ENCODE data around the gene TOP3A. TPM values are rescaled to one million over a fixed set of nuclear protein-coding genes. Genes with fewer than 3 reads are reported as not detected.

TOP3A gene
- total RNA-seq, 1 donor from 2014 or later, result 59.0 TPM

DNA sequence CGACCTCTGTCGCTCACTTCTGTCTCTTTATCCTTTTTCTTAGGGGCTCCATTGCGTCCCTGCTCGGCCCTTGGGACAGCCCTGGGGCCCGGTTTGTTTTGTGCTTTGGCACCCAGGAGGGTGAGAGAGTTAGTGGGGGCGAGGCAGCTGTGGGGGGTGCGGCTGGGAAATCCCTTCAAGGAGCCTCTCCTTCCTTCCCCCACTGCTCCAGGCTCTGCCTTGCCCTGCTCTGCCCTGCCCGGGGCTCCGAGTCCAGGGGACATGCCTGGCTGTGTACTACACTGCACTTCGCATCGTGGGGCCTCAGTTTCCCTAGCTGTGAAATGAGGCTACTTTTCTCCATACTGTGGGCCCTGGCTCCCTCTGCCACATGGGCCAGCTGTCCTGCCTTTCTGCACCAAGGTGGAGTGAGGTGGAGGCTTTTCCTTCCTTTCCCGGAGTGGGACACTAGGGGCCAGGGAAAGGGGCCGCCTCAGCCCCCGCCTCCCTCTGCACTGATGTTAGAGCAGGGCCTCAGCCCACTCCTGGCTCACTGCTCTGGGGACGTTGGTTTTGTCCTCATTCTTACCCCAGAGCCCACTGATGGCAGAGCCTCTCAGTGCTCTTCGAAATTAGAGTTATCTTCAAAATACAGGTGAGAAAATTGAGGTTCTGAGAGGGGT, 88.4 kb downstream of the TOP3A start:
- DNase-seq (ENCODE audit: low spot score in 2 of 2, unreplicated experiment in 2 of 2), result no peak
- H3K27ac Mint-ChIP-seq, result peak overlapping the region; percentile 81
- H3K36me3 Mint-ChIP-seq, result no peaks in the 10 kb centered on the region
- TF ChIP-seq CTCF (IDR thresholded peaks at IDR 0.05; ENCODE audit: unreplicated experiment), result no peak
- H3K4me1 Mint-ChIP-seq, result peaks cover 25% of the 10 kb centered on the region
- no peaks in the 10 kb centered on the region for H3K27me3 Mint-ChIP-seq (ENCODE audit: low read depth)
- peak overlapping the region; percentile 86 for H3K4me3 Mint-ChIP-seq
- no peaks in the 10 kb centered on the region for H3K9me3 Mint-ChIP-seq

DNA sequence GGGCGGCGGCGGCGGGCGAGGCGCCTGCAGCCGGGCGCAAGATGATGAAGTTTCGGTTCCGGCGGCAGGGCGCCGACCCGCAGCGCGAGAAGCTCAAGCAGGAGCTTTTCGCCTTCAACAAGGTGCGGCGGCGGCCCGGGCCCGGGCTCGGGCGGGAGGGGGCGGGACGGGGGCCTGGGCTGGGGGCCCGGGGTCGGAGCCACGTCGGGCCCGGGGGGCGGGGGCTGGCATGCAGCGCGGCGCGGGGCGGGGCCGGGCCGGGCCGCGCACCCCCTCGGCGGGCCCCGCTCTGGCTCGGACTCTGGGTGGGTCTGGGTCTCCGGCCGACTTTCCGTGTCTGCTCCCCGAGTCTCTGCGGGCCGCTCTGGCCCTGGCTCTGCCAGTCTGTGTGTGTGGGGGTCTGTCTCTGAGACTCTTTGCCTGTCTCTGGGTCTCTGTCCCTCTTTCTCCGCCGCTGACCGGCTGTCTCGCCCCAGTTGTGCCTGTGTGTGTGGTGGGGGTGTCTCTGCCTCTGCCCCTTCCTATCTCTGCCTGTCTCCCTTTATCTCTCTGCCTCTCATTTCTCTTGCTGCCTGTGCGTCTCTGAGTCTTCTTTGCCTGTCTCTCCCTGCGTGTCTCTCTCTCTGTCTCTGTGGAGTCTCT, 89.0 kb downstream of the TOP3A start:
- no peak for DNase-seq (ENCODE audit: low spot score in 2 of 2, unreplicated experiment in 2 of 2)
- Mint-ChIP-seq H3K4me3 (peak overlapping the region; percentile 86), H3K4me1 (peaks cover 23% of the 10 kb centered on the region), H3K27ac (peak overlapping the region; percentile 81), H3K9me3 (no peaks in the 10 kb centered on the region), H3K36me3 (no peaks in the 10 kb centered on the region), H3K27me3 (ENCODE audit: low read depth) (no peaks in the 10 kb centered on the region)
- TF ChIP-seq CTCF (IDR thresholded peaks at IDR 0.05; ENCODE audit: unreplicated experiment), result no peak

DNA sequence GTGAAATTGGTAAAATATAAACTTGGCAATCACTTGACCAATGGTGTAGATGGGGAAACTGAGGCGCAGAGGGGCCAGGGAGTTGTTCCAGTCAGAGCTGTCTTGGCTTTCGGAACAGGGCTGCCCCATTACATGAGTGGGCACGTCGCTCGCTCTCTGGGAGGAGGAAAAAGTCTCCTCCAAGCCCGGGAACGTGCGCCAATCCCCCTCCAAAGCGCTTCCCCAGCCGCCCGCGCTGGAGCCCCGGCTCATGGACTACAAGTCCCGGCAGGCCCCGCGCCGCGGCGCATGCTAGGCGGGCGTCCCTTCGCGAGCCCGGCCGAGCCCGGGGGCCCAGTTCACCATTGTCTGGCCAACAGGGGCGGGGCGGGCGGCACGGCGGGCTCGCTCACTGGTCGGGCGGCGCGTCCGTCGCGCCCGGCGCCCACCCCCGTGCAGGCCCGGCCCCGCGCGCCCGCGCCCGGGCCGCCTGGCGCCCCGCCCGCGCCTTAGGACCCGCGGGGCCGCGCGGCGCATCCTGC, 89.6 kb downstream of the TOP3A start, which contains the start of gene LLGL1:
Gene LLGL1 (plus strand): TSS at position 515 of the 521 bp plus-strand sequence. CDS start 48 bp downstream, outside the sequence.
- peaks cover 23% of the 10 kb centered on the region for H3K4me1 Mint-ChIP-seq
- no peaks in the 10 kb centered on the region for H3K27me3 Mint-ChIP-seq (ENCODE audit: low read depth)
- TF ChIP-seq CTCF (IDR thresholded peaks at IDR 0.05; ENCODE audit: unreplicated experiment), result no peak
- H3K27ac Mint-ChIP-seq, result peak within 1 kb of the TSS; percentile 97
- H3K9me3 Mint-ChIP-seq, result no peaks in the 10 kb centered on the region
- no peaks in the 10 kb centered on the region for H3K36me3 Mint-ChIP-seq
- peak within 1 kb of the TSS; percentile 86 for H3K4me3 Mint-ChIP-seq
- DNase-seq (ENCODE audit: low spot score in 2 of 2, unreplicated experiment in 2 of 2), result peak; percentile 98 to 99

GRCh38 chr17:18224387-18225120, 90.2 kb downstream of the TOP3A start:
- TF ChIP-seq CTCF (IDR thresholded peaks at IDR 0.05; ENCODE audit: unreplicated experiment), result no peak
- H3K36me3 Mint-ChIP-seq, result no peaks in the 10 kb centered on the region
- H3K4me1 Mint-ChIP-seq, result peaks cover 23% of the 10 kb centered on the region
- H3K9me3 Mint-ChIP-seq, result no peaks in the 10 kb centered on the region
- H3K4me3 Mint-ChIP-seq, result peak overlapping the region; percentile 78
- peak overlapping the region; percentile 97 for H3K27ac Mint-ChIP-seq
- DNase-seq (ENCODE audit: low spot score in 2 of 2, unreplicated experiment in 2 of 2), result no peak
- no peaks in the 10 kb centered on the region for H3K27me3 Mint-ChIP-seq (ENCODE audit: low read depth)

DNA sequence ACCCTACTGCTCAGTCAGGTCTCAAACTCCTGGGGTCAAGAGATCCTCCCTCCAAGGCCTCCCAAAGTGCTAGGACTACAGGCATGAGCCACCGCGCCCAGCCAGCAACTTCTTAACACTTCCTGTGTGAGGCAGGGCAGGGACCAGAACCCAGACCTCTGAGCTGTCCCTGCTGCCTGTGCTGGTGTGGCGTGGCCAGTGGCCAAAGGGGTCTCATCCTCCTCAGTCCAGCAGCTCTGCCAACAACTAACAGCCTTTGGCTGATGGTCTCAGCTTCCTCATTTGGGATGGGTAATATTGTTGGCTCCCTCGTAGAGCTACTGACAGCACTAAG, 90.8 kb downstream of the TOP3A start:
- Mint-ChIP-seq H3K27ac (peak overlapping the region; percentile 97), H3K27me3 (ENCODE audit: low read depth) (no peaks in the 10 kb centered on the region), H3K36me3 (no peaks in the 10 kb centered on the region), H3K9me3 (no peaks in the 10 kb centered on the region), H3K4me1 (peaks cover 25% of the 10 kb centered on the region), H3K4me3 (no peak overlapping the region)
- no peak for TF ChIP-seq CTCF (IDR thresholded peaks at IDR 0.05; ENCODE audit: unreplicated experiment)
- no peak for DNase-seq (ENCODE audit: low spot score in 2 of 2, unreplicated experiment in 2 of 2)

Small RNAs within 50 kb of the gene (microRNA-seq; reads per million reads assigned to microRNA genes)
- not detected for gene MIR6778

Other genes starting within 250 kb of the TOP3A start
- gene DRG2, start 227.0 kb downstream of the TOP3A start, total RNA-seq, result 48.6 to 51.2 TPM (median 49.1 TPM) in 3 replicates
- gene MYO15A, start 206.2 kb downstream of the TOP3A start, total RNA-seq, result 6.3 to 8.2 TPM (median 6.3 TPM) in 3 replicates
- 68.6 to 72.3 TPM (median 71.0 TPM) in 3 replicates for gene ALKBH5, start 131.2 kb downstream of the TOP3A start, total RNA-seq
- 70.8 to 72.5 TPM (median 72.1 TPM) in 3 replicates for gene LLGL1, start 89.4 kb downstream of the TOP3A start, total RNA-seq
- gene FLII, start 56.3 kb downstream of the TOP3A start, total RNA-seq, result 190 to 202 TPM (median 199 TPM) in 3 replicates
- 22.5 to 25.2 TPM (median 23.8 TPM) in 3 replicates for gene MIEF2, start 54.3 kb downstream of the TOP3A start, total RNA-seq
- gene SMCR8, start 299 bp upstream of the TOP3A start, total RNA-seq, result 18.2 to 19.3 TPM (median 18.4 TPM) in 3 replicates
- gene SHMT1, start 48.6 kb upstream of the TOP3A start, total RNA-seq, result 19.2 to 22.4 TPM (median 20.5 TPM) in 3 replicates
- not detected in 3 replicates for gene EVPLL, start 62.8 kb upstream of the TOP3A start, total RNA-seq
- not detected in 3 replicates for gene LGALS9C, start 161.8 kb upstream of the TOP3A start, total RNA-seq

All from mesothelial cell of epicardium (in vitro differentiated cells).